Caco-2 (cell line): ENCODE results near the gene H1-8. TPM values are rescaled to one million over a fixed set of nuclear protein-coding genes. Genes with fewer than 3 reads are reported as not detected.

Experiments used
- BruUV-seq: library from RNA; stranded (reverse); fragments of 400-500 nt; replicated peaks from 2 replicates; lab custom pipeline; 2021; lab: Mats Ljungman, UMichigan
- CTCF ChIA-PET: fragments of 300-600 bp; sonication (Branson Sonifier 250); formaldehyde crosslinking; loops from one replicate; lab custom pipeline; 2022; ENCODE audit warnings: antibody characterized with exemption; lab: Charles Lee
- POLR2A ChIA-PET: fragments of 300-600 bp; sonication (Branson Sonifier 250); formaldehyde crosslinking; loops from one replicate; lab custom pipeline; 2022; ENCODE audit warnings: antibody characterized with exemption; lab: Charles Lee
- DNase-seq, 2 experiments: peaks; one replicate each; pipeline versions ENCODE4 v3.0.0 to v3.0.0-alpha.2; 2020 to 2022
- H3K27me3 ChIP-seq: replicated peaks from 2 replicates; pipeline ENCODE4 v1.6.0; 2011; ENCODE audit warnings: low read length; ENCODE audit not compliant: control insufficient read depth, insufficient read depth
- H3K36me3 ChIP-seq: 2 replicates; pipeline ENCODE4 v1.5.1; 2011; ENCODE audit warnings: low read length; ENCODE audit not compliant: control insufficient read depth, insufficient read depth
- H3K4me1 ChIP-seq: fragments of 250-450 bp; sonication (Bioruptor Pico); 2 replicates; pipeline ENCODE4 v1.5.1; 2020; ENCODE audit warnings: mild to moderate bottlenecking
- H3K4me3 ChIP-seq: 2 replicates; pipeline ENCODE4 v1.5.1; 2011; ENCODE audit warnings: low read depth, mild to moderate bottlenecking, control low read depth, low read length
- H3K9me3 ChIP-seq: fragments of 250-450 bp; sonication (Bioruptor Pico); 2 replicates; pipeline ENCODE4 v1.5.1; 2020; ENCODE audit warnings: mild to moderate bottlenecking, moderate library complexity
- H3K27ac Mint-ChIP-seq: one replicate; pipeline ENCODE4 v1.8.0; 2022; ENCODE audit warnings: mixed read lengths; ENCODE audit not compliant: unreplicated experiment
- H3K27me3 Mint-ChIP-seq: one replicate; pipeline ENCODE4 v1.8.0; 2022; ENCODE audit warnings: mixed read lengths; ENCODE audit not compliant: insufficient read depth, unreplicated experiment
- H3K36me3 Mint-ChIP-seq: one replicate; pipeline ENCODE4 v1.8.0; 2022; ENCODE audit warnings: mild to moderate bottlenecking, mixed read lengths; ENCODE audit not compliant: insufficient read depth, unreplicated experiment
- H3K4me1 Mint-ChIP-seq: one replicate; pipeline ENCODE4 v1.8.0; 2022; ENCODE audit warnings: low read depth, mixed read lengths; ENCODE audit not compliant: unreplicated experiment
- H3K4me3 Mint-ChIP-seq: one replicate; pipeline ENCODE4 v1.8.0; 2022; ENCODE audit warnings: mild to moderate bottlenecking, moderate library complexity, mixed read lengths; ENCODE audit not compliant: unreplicated experiment
- H3K9me3 Mint-ChIP-seq: one replicate; pipeline ENCODE4 v1.8.0; 2022; ENCODE audit warnings: mixed read lengths; ENCODE audit not compliant: unreplicated experiment
- CTCF ChIP-seq, 2 experiments: fragments of 200-600 bp in 1 of 2; IDR thresholded peaks; 1 replicate in 1 of 2; 2 replicates in 1 of 2; pipeline versions ENCODE4 v1.5.1 to v1.8.0; 2011 to 2022; ENCODE audit warnings: antibody characterized with exemption in 1 of 2, control low read depth in 1 of 2, inconsistent platforms in 1 of 2, low read depth in 1 of 2, low read length in 1 of 2, mild to moderate bottlenecking in 1 of 2, moderate library complexity in 1 of 2; ENCODE audit not compliant: insufficient read depth in 1 of 2, severe bottlenecking in 1 of 2, unreplicated experiment in 1 of 2
- intact Hi-C: fragments of 100-400 bp; cut with micrococcal nuclease; formaldehyde crosslinking; loops from one replicate; pipeline ENCODE4 v1.10.0; 2022; ENCODE audit not compliant: unreplicated experiment
- total RNA-seq: library from RNA; stranded (reverse); gene quantifications from 2 replicates; pipeline ENCODE4 v1.2.3, GENCODE V29; 2022

The H1-8 gene
- total RNA-seq, 1 experiment from 2014 or later = not detected

DNA sequence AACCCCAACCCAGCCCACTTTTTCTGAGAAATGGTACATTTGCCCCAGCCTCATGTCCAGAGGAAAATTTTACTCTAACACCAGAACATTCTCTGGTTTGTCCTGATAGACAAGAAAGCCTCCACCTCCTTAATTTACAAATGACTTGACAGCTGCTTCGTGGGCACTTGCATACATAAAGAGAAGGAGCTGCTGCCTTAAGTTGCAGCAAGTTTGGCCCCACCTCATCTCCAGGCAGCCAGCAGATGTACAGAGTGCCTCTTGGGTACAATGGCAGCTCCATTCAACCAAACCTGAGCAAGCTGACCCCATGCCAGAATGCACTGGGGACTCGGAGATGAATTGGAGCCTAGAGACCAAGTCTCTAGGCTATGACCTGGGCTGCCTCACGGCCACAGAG is 6.2 kb upstream of the H1-8 start:
- no peak overlapping the region for H3K27ac Mint-ChIP-seq
- BruUV-seq = no TSS peak
- H3K27me3 ChIP-seq = no peaks in the 10 kb centered on the region
- intact Hi-C loops = no loop called here
- H3K4me1 Mint-ChIP-seq = peaks cover 11% of the 10 kb centered on the region
- no peaks in the 10 kb centered on the region for H3K9me3 ChIP-seq
- no peak for DNase-seq
- H3K9me3 Mint-ChIP-seq = no peaks in the 10 kb centered on the region
- no peaks in the 10 kb centered on the region for H3K36me3 ChIP-seq
- ChIA-PET POLR2A (interaction anchor here (0.5 kb wide), 1 partner anchor 313 kb away, joined by 4 read pairs; no protein-coding TSS in a partner anchor), CTCF (no interaction called here)
- no peaks in the 10 kb centered on the region for H3K27me3 Mint-ChIP-seq
- no peak overlapping the region for H3K4me3 Mint-ChIP-seq
- TF ChIP-seq CTCF (IDR thresholded peaks at IDR 0.05; ENCODE audit: insufficient read depth in 1 of 2, low read depth in 1 of 2, low read length in 1 of 2, severe bottlenecking in 1 of 2, unreplicated experiment in 1 of 2) = no peak
- peaks cover 17% of the 10 kb centered on the region for H3K4me1 ChIP-seq
- no peak overlapping the region for H3K4me3 ChIP-seq
- no peaks in the 10 kb centered on the region for H3K36me3 Mint-ChIP-seq

DNA sequence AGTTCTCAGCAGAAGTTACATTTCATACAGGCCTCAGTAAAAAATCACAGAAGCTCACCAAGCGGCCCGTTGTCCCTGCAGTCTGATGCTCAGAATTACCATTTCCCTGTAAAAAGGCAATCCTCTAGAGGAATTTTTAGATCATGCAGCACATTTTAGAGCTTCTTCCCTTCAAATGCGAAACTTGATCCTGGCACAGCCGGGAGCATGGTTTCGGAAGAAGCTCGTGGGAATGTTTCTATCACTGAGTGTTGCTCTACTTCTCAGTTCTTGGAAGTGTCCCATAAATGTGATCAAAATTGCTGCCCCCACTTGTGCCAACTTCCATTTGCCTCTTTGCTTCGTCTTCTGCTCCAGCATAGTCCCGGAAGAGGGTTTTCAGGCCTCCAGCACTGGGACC is 3.8 kb upstream of the H1-8 start:
- no peak for DNase-seq
- Mint-ChIP-seq H3K4me3 (no peak overlapping the region), H3K27ac (no peak overlapping the region), H3K27me3 (no peaks in the 10 kb centered on the region), H3K9me3 (no peaks in the 10 kb centered on the region), H3K4me1 (peaks cover 13% of the 10 kb centered on the region), H3K36me3 (no peaks in the 10 kb centered on the region)
- no peak for TF ChIP-seq CTCF (IDR thresholded peaks at IDR 0.05; ENCODE audit: insufficient read depth in 1 of 2, low read depth in 1 of 2, low read length in 1 of 2, severe bottlenecking in 1 of 2, unreplicated experiment in 1 of 2)
- intact Hi-C loops = no loop called here
- Histone ChIP-seq H3K4me1 (peaks cover 14% of the 10 kb centered on the region), H3K4me3 (no peak overlapping the region), H3K9me3 (no peaks in the 10 kb centered on the region), H3K27me3 (no peaks in the 10 kb centered on the region), H3K36me3 (no peaks in the 10 kb centered on the region)
- BruUV-seq = no TSS peak
- CTCF ChIA-PET = no interaction called here
- POLR2A ChIA-PET = no interaction called here

GRCh38 chr3:129540776-129541516 is 2.0 kb upstream of the H1-8 start:
- POLR2A ChIA-PET = no interaction called here
- CTCF ChIA-PET = no interaction called here

More at GRCh38 chr3:129540776-129541516, 2.0 kb upstream of the H1-8 start:
- Mint-ChIP-seq H3K4me3 (no peak overlapping the region), H3K9me3 (no peaks in the 10 kb centered on the region), H3K4me1 (peaks cover 6% of the 10 kb centered on the region), H3K27me3 (no peaks in the 10 kb centered on the region), H3K36me3 (no peaks in the 10 kb centered on the region), H3K27ac (no peak overlapping the region)
- H3K36me3 ChIP-seq = no peaks in the 10 kb centered on the region
- no peak overlapping the region for H3K4me3 ChIP-seq
- no TSS peak for BruUV-seq
- no peaks in the 10 kb centered on the region for H3K27me3 ChIP-seq
- no peak for DNase-seq
- intact Hi-C loops = loop anchor here (5.0 kb wide), 1 partner anchor 49 kb away; no protein-coding TSS in a partner anchor
- no peaks in the 10 kb centered on the region for H3K9me3 ChIP-seq
- TF ChIP-seq CTCF (IDR thresholded peaks at IDR 0.05; ENCODE audit: insufficient read depth in 1 of 2, low read depth in 1 of 2, low read length in 1 of 2, severe bottlenecking in 1 of 2, unreplicated experiment in 1 of 2) = no peak
- H3K4me1 ChIP-seq = no peaks in the 10 kb centered on the region
